HEK293T (cell line): ENCODE data around the gene HS3ST3A1.

Experiments used
- L3MBTL2 ChIP-seq: fragments of 450-650 bp; conservative IDR thresholded peaks from 2 replicates; pipeline ENCODE4 v1.6.1; 2016; ENCODE audit warnings: mild to moderate bottlenecking
- SP1 ChIP-seq: fragments of 450-650 bp; IDR thresholded peaks from 2 replicates; pipeline ENCODE4 v1.6.1; 2017
- TARDBP ChIP-seq: fragments of 450-650 bp; IDR thresholded peaks from 2 replicates; pipeline ENCODE4 v1.6.1; 2016

GRCh38 chr17:13647543-13648021, 45.9 kb upstream of the HS3ST3A1 start:
- TF ChIP-seq SP1 (no peak), L3MBTL2 (no peak), TARDBP (no peak)
